Peyer's patch (tissue), 4 donors: ENCODE measurements around the gene GTPBP6. TPM values are rescaled to one million over a fixed set of nuclear protein-coding genes. Genes with fewer than 3 reads are reported as not detected.
"Not testable (repeated sequence)": the region's sequence is repeated elsewhere in the genome, so short reads cannot be mapped to it uniquely, and the experiment has no call there.

ENCODE experiments used
- DNase-seq, 3 donors: peaks; one replicate each; pipeline ENCODE4 v3.0.0-alpha.2; 2017 to 2019
- H3K27ac ChIP-seq, 4 donors: fragments of 200-600 bp; sonication (generic); one replicate each; pipeline ENCODE4 v1.5.1; 2016 to 2019
- H3K27me3 ChIP-seq, 2 donors: fragments of 200-600 bp; sonication (generic); one replicate each; pipeline ENCODE4 v1.5.1; 2019
- H3K36me3 ChIP-seq, 3 donors: fragments of 200-600 bp; sonication (generic); one replicate each; pipeline ENCODE4 v1.5.1; 2016 to 2019
- H3K4me1 ChIP-seq, 4 donors: fragments of 200-600 bp; sonication (generic); one replicate each; pipeline ENCODE4 v1.5.1; 2016 to 2019
- H3K4me3 ChIP-seq, 4 donors: fragments of 200-600 bp; sonication (generic); 1 replicate in 3 of 4; 2 replicates in 1 of 4; pipeline ENCODE4 v1.5.1; 2016 to 2019; ENCODE audit warnings: mild to moderate bottlenecking in 1 of 4
- H3K9me3 ChIP-seq, 4 donors: fragments of 200-600 bp; sonication (generic); one replicate each; pipeline ENCODE4 v1.5.1; 2016 to 2019; ENCODE audit warnings: mild to moderate bottlenecking in 1 of 4
- CTCF ChIP-seq, 6 experiments: fragments of 450-650 bp in 4 of 6; fragments of 200-600 bp in 2 of 6; sonication (generic) in 1 of 6; IDR thresholded peaks; one replicate each; pipeline ENCODE4 v1.5.1; 2017 to 2019; ENCODE audit warnings: antibody characterized with exemption in 6 of 6, mild to moderate bottlenecking in 3 of 6, moderate library complexity in 1 of 6
- POLR2A ChIP-seq, 2 donors: fragments of 450-650 bp; IDR thresholded peaks; one replicate each; pipeline ENCODE4 v1.5.1; 2017; ENCODE audit warnings: antibody characterized with exemption in 2 of 2, mild to moderate bottlenecking in 2 of 2, moderate library complexity in 2 of 2
- total RNA-seq, 4 donors: library from RNA; depleted of rRNA; stranded (reverse); fragments of >200 nt; gene quantifications; one replicate each; pipeline ENCODE4 v1.1.0, GENCODE V29; 2016

Gene GTPBP6
- total RNA-seq, 4 donors from 2014 or later: 17.9 to 38.5 (median 30.8) TPM

GRCh38 chrX:353566-354535, 35.3 kb upstream of the GTPBP6 start:
- DNase-seq: no peak
- no peaks in the 10 kb centered on the region for H3K27me3 ChIP-seq
- no peak overlapping the region for H3K27ac ChIP-seq
- H3K36me3 ChIP-seq: peaks cover 0 to 10% (median 0%) of the 10 kb centered on the region in 3 donors
- H3K4me1 ChIP-seq: no peaks in the 10 kb centered on the region
- no peaks in the 10 kb centered on the region for H3K9me3 ChIP-seq
- no peak overlapping the region for H3K4me3 ChIP-seq
- no peak for TF ChIP-seq CTCF (IDR thresholded peaks at IDR 0.05)
- TF ChIP-seq POLR2A (IDR thresholded peaks at IDR 0.05): no peak

DNA sequence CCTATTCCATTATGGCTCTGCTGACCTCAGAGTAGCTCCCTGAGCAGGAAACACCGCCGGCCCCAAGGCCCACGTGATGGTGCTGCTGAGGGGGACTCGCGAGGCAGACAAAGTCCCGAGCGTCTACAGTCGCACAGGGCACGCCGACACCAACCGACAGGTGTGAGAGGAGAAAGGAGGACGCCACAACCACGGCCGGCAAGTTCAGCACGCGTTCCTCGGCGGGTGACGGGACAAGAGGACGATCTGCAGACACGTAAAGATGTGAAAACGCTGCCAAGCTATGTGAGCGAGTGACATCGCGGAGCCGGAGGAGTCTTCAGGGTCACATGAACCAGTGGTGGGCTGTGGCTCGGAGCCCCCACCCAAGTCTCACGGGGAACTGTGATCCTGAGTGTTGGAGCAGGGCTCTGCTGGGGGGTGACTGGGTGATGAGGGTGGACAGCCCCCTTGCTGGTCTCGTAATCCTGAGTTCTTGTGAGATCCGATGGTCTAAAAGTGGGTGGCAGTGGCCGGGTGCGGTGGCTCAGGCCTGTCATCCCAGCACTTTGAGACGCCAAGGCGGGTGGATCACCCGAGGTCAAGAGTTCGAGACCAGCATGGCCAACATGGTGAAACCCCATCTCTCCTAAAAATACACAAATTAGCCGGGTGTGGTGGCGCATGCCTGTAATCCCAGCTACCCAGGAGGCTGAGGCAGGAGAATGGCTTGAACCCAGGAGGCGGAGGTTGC, 34.2 kb upstream of the GTPBP6 start:
- DNase-seq: no peak
- no peak for TF ChIP-seq POLR2A (IDR thresholded peaks at IDR 0.05)
- TF ChIP-seq CTCF (IDR thresholded peaks at IDR 0.05): no peak
- H3K4me3 ChIP-seq: no peak overlapping the region
- H3K27ac ChIP-seq: no peak overlapping the region
- no peaks in the 10 kb centered on the region for H3K9me3 ChIP-seq
- no peaks in the 10 kb centered on the region for H3K27me3 ChIP-seq
- H3K36me3 ChIP-seq: no peaks in the 10 kb centered on the region
- no peaks in the 10 kb centered on the region for H3K4me1 ChIP-seq

DNA sequence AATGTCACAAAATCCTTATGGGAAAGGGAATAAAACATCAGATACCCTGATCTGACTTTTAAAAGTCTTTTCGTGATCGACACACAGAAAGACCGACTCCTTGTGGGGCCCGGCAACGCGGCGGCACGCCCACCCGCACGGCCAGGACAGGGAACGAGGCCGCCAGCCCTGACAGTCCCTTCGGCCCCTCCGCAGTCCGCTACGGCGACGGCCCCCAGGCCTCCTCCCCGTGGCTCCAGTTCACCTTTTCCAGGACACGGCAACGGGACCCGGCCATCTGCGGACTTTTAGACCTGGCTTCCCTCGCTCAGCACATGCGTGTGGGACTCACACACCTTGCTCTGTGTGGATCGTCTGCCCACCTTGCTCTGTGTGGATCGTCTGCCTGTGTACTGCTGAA, 33.6 kb upstream of the GTPBP6 start:
- DNase-seq: no peak
- H3K36me3 ChIP-seq: no peaks in the 10 kb centered on the region
- TF ChIP-seq POLR2A (IDR thresholded peaks at IDR 0.05): no peak
- no peak for TF ChIP-seq CTCF (IDR thresholded peaks at IDR 0.05)
- H3K27me3 ChIP-seq: no peaks in the 10 kb centered on the region
- no peaks in the 10 kb centered on the region for H3K4me1 ChIP-seq
- no peak overlapping the region for H3K27ac ChIP-seq
- no peak overlapping the region for H3K4me3 ChIP-seq
- H3K9me3 ChIP-seq: no peaks in the 10 kb centered on the region

DNA sequence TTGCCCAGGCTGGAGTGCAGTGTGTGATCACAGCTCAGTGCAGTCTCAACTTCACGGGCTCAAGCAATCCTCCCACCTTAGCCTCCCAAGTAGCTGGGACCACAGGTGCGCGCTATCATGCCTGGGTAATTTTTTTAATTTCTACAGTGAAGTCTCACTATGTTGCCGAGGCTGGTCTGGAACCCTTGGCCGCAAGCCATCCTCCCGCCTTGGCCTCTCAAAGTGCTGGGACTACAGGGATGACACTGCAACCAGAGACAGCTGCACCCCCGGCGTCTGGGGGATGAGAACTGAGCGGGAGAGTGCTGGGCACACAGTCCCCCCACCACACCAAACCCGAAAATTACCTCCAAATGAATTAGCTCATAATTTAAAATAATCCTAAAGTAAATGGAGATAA, 33.1 kb upstream of the GTPBP6 start:
- Histone ChIP-seq H3K36me3 (peaks cover 0 to 1% (median 0%) of the 10 kb centered on the region in 3 donors), H3K27me3 (no peaks in the 10 kb centered on the region), H3K4me3 (no peak overlapping the region), H3K4me1 (no peaks in the 10 kb centered on the region), H3K9me3 (no peaks in the 10 kb centered on the region), H3K27ac (no peak overlapping the region)
- TF ChIP-seq CTCF (IDR thresholded peaks at IDR 0.05) (no peak), POLR2A (IDR thresholded peaks at IDR 0.05) (no peak)
- no peak for DNase-seq

DNA sequence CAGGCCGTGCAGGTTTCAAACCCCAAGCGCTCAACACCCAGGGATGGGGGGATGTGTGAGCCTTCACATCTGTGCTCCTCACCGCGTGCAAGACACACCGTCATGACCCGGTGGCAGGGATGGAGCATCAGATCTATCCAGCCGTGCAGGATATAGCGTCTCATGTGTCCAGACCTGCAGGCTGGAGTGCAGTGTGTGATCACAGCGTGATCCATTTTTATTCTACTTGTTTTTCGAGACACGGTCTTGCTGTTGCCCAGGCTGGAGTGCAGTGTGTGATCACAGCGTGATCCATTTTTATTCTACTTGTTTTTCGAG, 32.7 kb upstream of the GTPBP6 start:
- H3K4me1 ChIP-seq, H3K9me3 ChIP-seq, H3K27me3 ChIP-seq, H3K4me3 ChIP-seq, H3K36me3 ChIP-seq, H3K27ac ChIP-seq, DNase-seq: not testable (repeated sequence)
